ENCODE results near the gene TMEM11.

TMEM11 gene

GRCh38 chr17:21157586-21158370, 56.2 kb downstream of the TMEM11 start:
- no peak for DNase-seq

- no peak for DNase-seq
Observed at GRCh38 chr17:21152731-21153130, 61.2 kb downstream of the TMEM11 start.

GRCh38 chr17:21149621-21150020, 64.3 kb downstream of the TMEM11 start:
- no peak for DNase-seq

Data from fibroblast of skin of right quadriceps (primary cell).